Uterus (tissue), 4 donors: Measurements from ENCODE around the gene IQCF5. TPM values are rescaled to one million over a fixed set of nuclear protein-coding genes. Genes with fewer than 3 reads are reported as not detected.

ENCODE experiments used
- DNase-seq, 2 donors: peaks; one replicate each; pipeline ENCODE4 v3.0.0-alpha.2; 2019 to 2020
- H3K27ac ChIP-seq, 2 donors: fragments of 200-600 bp; sonication (generic); 1 replicate in 1 of 2; 2 replicates in 1 of 2; pipeline ENCODE4 v1.5.1; 2016 to 2018
- H3K27me3 ChIP-seq, 2 donors: fragments of 200-600 bp; sonication (generic); one replicate each; pipeline ENCODE4 v1.5.1; 2018 to 2019; ENCODE audit warnings: control low read depth in 1 of 2
- H3K36me3 ChIP-seq, 2 donors: fragments of 200-600 bp; sonication (generic); one replicate each; pipeline ENCODE4 v1.5.1; 2019; ENCODE audit warnings: control low read depth in 1 of 2
- H3K4me1 ChIP-seq, 2 donors: fragments of 200-600 bp; sonication (generic); one replicate each; pipeline ENCODE4 v1.5.1; 2018 to 2019; ENCODE audit warnings: control low read depth in 1 of 2
- H3K4me3 ChIP-seq, 2 donors: fragments of 200-600 bp; sonication (generic); 1 replicate in 1 of 2; 2 replicates in 1 of 2; pipeline ENCODE4 v1.5.1; 2018 to 2019; ENCODE audit warnings: mild to moderate bottlenecking in 1 of 2
- H3K9me3 ChIP-seq, 2 donors: fragments of 200-600 bp; sonication (generic); one replicate each; pipeline ENCODE4 v1.5.1; 2019; ENCODE audit warnings: control low read depth in 1 of 2
- POLR2A ChIP-seq, 2 donors: fragments of 450-650 bp; IDR thresholded peaks; one replicate each; pipeline ENCODE4 v1.6.1; 2016; ENCODE audit warnings: antibody characterized with exemption in 2 of 2, mild to moderate bottlenecking in 1 of 2, moderate library complexity in 1 of 2
- intact Hi-C: fragments of 100-400 bp; cut with DNase I; formaldehyde crosslinking; loops from one replicate; pipeline ENCODE4 v1.15.1; 2023; ENCODE audit warnings: low total_unique reads
- small RNA-seq: library from RNA; depleted of rRNA; stranded (forward); fragments of <200 nt; gene quantifications from one replicate; pipeline ENCODE3, GENCODE V24; 2016
- total RNA-seq, 4 donors: library from RNA; depleted of rRNA in 3 of 4; stranded (reverse); fragments of >200 nt in 3 of 4; gene quantifications; one replicate each; pipeline versions ENCODE4 v1.1.0 to v1.2.4, GENCODE V29; 2014 to 2023
- TF ChIP-seq, protein P1 (sequence below), 4 experiments: fragments of 200-600 bp in 2 of 4; fragments of 450-650 bp in 2 of 4; sonication (generic) in 2 of 4; IDR thresholded peaks; one replicate each; pipeline ENCODE4 v1.5.1; 2016 to 2019; ENCODE audit warnings: antibody characterized with exemption in 4 of 4, mild to moderate bottlenecking in 2 of 4, moderate library complexity in 1 of 4
- donor health status: DM: yes; HTN: yes; CAD: no.

IQCF5 gene
- total RNA-seq, 4 donors from 2014 or later = not detected

DNA sequence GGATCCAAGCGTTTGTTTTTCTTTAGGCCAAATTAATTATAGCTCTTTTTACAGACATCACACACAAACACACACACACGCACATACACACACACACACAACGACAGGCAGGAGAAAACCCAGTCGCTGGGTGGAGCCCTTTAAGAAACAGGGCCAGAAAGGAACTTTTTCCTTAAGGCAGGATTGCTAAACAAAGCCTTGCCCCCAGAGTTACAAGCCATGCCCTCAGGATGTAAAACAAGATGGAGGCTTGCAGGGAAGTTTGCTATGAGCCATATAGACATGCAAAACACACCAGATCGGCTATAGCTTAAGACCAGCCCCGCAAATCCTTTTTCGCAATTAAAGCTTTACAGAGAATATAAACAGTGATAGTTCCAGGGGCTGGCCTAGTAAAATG lies 30.3 kb downstream of the IQCF5 start:
- H3K27ac ChIP-seq = no peak overlapping the region
- no peaks in the 10 kb centered on the region for H3K4me1 ChIP-seq
- peaks cover 0 to 3% of the 10 kb centered on the region in 2 donors for H3K9me3 ChIP-seq
- H3K4me3 ChIP-seq = no peak overlapping the region
- no peak for TF ChIP-seq POLR2A (IDR thresholded peaks at IDR 0.05)
- TF ChIP-seq, protein P1, sequence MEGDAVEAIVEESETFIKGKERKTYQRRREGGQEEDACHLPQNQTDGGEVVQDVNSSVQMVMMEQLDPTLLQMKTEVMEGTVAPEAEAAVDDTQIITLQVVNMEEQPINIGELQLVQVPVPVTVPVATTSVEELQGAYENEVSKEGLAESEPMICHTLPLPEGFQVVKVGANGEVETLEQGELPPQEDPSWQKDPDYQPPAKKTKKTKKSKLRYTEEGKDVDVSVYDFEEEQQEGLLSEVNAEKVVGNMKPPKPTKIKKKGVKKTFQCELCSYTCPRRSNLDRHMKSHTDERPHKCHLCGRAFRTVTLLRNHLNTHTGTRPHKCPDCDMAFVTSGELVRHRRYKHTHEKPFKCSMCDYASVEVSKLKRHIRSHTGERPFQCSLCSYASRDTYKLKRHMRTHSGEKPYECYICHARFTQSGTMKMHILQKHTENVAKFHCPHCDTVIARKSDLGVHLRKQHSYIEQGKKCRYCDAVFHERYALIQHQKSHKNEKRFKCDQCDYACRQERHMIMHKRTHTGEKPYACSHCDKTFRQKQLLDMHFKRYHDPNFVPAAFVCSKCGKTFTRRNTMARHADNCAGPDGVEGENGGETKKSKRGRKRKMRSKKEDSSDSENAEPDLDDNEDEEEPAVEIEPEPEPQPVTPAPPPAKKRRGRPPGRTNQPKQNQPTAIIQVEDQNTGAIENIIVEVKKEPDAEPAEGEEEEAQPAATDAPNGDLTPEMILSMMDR (IDR thresholded peaks at IDR 0.05) = no peak
- DNase-seq = no peak
- intact Hi-C loops = no loop called here
- no peaks in the 10 kb centered on the region for H3K27me3 ChIP-seq
- H3K36me3 ChIP-seq = no peaks in the 10 kb centered on the region

DNA sequence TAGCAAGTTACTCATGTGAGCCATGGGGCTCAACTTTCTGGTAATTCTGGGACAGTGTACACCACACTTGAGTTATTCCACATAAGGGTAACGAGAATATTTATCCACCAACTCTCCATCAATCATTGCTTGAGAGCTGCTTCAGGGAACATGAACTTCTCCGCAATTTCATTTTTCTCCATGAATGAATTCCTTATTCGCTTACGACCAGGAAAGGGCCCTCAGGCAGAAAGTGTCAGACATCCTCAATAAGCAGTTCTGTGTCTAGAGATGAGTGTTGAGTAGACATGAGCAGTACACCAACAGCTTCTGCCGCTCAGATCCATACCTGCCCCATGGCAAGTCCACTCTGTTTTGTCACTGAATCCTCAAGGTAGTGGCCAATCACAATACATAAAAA lies 38.8 kb downstream of the IQCF5 start:
- DNase-seq = no peak
- Histone ChIP-seq H3K4me1 (no peaks in the 10 kb centered on the region), H3K36me3 (no peaks in the 10 kb centered on the region), H3K27ac (no peak overlapping the region), H3K9me3 (no peaks in the 10 kb centered on the region), H3K27me3 (no peaks in the 10 kb centered on the region), H3K4me3 (no peak overlapping the region)
- intact Hi-C loops = no loop called here
- TF ChIP-seq POLR2A (IDR thresholded peaks at IDR 0.05) = no peak
- TF ChIP-seq, protein P1 (IDR thresholded peaks at IDR 0.05) = no peak

DNA sequence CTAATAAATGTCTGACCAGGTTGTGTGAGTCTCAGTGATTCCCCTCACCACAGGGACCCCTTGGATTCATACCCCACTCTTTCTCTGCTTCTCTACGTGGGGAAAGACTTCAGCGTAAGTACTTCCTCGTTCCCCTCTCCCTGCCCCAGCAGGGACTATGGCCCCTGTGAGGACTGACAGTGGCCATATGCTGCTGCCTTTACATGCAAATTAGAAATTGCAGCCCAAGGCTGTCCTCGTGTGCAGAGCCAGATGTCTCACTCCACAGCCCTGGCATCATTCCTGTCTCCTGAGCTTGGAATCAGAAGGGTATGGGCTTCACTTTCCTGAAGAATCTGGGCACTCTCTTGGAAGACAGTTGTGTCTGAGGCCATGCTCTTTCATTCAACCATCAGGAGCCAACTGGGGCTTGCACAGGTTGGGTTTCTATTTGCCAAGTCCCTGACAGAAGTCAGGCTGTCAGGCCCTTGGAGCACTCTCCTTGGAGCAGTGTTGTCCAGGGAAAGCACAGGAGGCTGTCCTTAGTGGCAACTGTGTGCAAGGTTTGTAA lies 44.5 kb downstream of the IQCF5 start:
- H3K36me3 ChIP-seq = no peaks in the 10 kb centered on the region
- no peaks in the 10 kb centered on the region for H3K27me3 ChIP-seq
- H3K4me3 ChIP-seq = no peak overlapping the region
- no peak overlapping the region for H3K27ac ChIP-seq
- H3K4me1 ChIP-seq = no peaks in the 10 kb centered on the region
- H3K9me3 ChIP-seq = no peaks in the 10 kb centered on the region
- TF ChIP-seq, protein P1 (IDR thresholded peaks at IDR 0.05) = no peak
- no peak for TF ChIP-seq POLR2A (IDR thresholded peaks at IDR 0.05)
- no peak for DNase-seq
- intact Hi-C loops = no loop called here

DNA sequence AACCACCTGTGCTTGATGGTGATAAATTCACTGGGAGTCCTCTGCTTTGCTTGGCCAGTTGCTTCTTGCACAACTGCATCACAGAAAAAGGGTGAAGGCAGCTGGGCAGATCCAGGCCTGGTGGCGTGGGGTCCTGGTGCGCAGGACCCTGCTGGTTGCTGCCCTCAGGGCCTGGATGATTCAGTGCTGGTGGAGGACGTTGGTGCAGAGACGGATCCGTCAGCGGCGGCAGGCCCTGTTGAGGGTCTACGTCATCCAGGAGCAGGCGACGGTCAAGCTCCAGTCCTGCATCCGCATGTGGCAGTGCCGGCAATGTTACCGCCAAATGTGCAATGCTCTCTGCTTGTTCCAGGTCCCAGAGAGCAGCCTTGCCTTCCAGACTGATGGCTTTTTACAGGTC lies 45.1 kb downstream of the IQCF5 start:
- Histone ChIP-seq H3K36me3 (no peaks in the 10 kb centered on the region), H3K9me3 (no peaks in the 10 kb centered on the region), H3K27ac (no peak overlapping the region), H3K4me1 (no peaks in the 10 kb centered on the region), H3K27me3 (no peaks in the 10 kb centered on the region), H3K4me3 (no peak overlapping the region)
- intact Hi-C loops = no loop called here
- DNase-seq = no peak
- TF ChIP-seq POLR2A (IDR thresholded peaks at IDR 0.05) = no peak
- TF ChIP-seq, protein P1 (IDR thresholded peaks at IDR 0.05) = no peak

DNA sequence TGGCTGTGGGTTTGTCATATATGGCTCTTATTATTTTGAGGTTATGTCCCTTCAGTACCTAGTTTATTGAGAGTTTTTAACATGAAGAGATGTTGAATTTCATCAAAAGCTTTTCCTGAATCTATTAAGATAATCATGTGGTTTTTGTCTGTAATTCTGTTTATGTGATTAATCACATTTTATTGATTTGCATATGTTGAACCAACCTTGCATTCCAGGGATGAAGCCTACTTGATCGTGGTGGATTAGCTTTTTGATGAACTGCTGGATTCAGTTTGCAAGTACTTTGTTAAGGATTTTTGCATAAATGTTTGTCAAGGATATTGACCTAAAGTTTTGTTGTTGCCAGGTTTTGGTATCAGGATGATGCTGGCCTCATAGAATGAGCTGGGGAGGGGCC lies 47.1 kb downstream of the IQCF5 start:
- Histone ChIP-seq H3K27ac (no peak overlapping the region), H3K27me3 (no peaks in the 10 kb centered on the region), H3K4me3 (no peak overlapping the region), H3K4me1 (no peaks in the 10 kb centered on the region), H3K36me3 (no peaks in the 10 kb centered on the region), H3K9me3 (no peaks in the 10 kb centered on the region)
- no peak for TF ChIP-seq POLR2A (IDR thresholded peaks at IDR 0.05)
- TF ChIP-seq, protein P1 (IDR thresholded peaks at IDR 0.05) = no peak
- intact Hi-C loops = no loop called here
- no peak for DNase-seq

Small RNA genes lying within 50 kb of the gene (small RNA-seq; reads per million reads assigned to genes)
- gene RN7SL504P = not detected

Other genes starting within 250 kb of the IQCF5 start
- 10 to 100 TPM; 35.3 to 74.8 (median 48.8) TPM for gene TEX264, start 204.3 kb downstream of the IQCF5 start, total RNA-seq
- 1 to 10 TPM in 1 of 4 donors, under 1 TPM in 2, not detected in 1; 0.30 to 1.8 (median 0.48) TPM for gene GRM2, start 168.5 kb downstream of the IQCF5 start, total RNA-seq
- not detected for gene IQCF6, start 96.4 kb downstream of the IQCF5 start, total RNA-seq
- not detected for gene IQCF2, start 14.0 kb downstream of the IQCF5 start, total RNA-seq
- not detected for gene IQCF1, start 27.8 kb upstream of the IQCF5 start, total RNA-seq
- gene RRP9, start 66.3 kb upstream of the IQCF5 start, total RNA-seq = 10 to 100 TPM in 2 of 4 donors, 1 to 10 TPM in 2; 4.4 to 20.5 (median 11.6) TPM
- 10 to 100 TPM in 2 of 4 donors, 1 to 10 TPM in 2; 5.1 to 22.4 (median 11.4) TPM for gene PARP3, start 66.8 kb upstream of the IQCF5 start, total RNA-seq
- 1 to 10 TPM in 1 of 4 donors, under 1 TPM in 2, not detected in 1; 0.28 to 8.2 (median 0.34) TPM for gene GPR62, start 79.8 kb upstream of the IQCF5 start, total RNA-seq
- gene PCBP4, start 91.9 kb upstream of the IQCF5 start, total RNA-seq = 100 to 1,000 TPM in 2 of 4 donors, 10 to 100 TPM in 2; 39.7 to 261 (median 159) TPM
- 10 to 100 TPM; 15.6 to 52.4 (median 39.6) TPM for gene ABHD14B, start 98.4 kb upstream of the IQCF5 start, total RNA-seq
- 10 to 100 TPM in 2 of 4 donors, 1 to 10 TPM in 2; 1.8 to 16.6 (median 10.5) TPM for gene ABHD14A, start 99.5 kb upstream of the IQCF5 start, total RNA-seq
- 10 to 100 TPM in 2 of 4 donors, 1 to 10 TPM in 1, not detected in 1; 1.3 to 19.0 (median 12.4) TPM for gene ACY1, start 107.9 kb upstream of the IQCF5 start, total RNA-seq
- gene RPL29, start 120.3 kb upstream of the IQCF5 start, total RNA-seq = 1,000 to 10,000 TPM in 3 of 4 donors, 100 to 1,000 TPM in 1; 696 to 2,362 (median 1,238) TPM
- 10 to 100 TPM in 3 of 4 donors, 1 to 10 TPM in 1; 5.6 to 39.1 (median 12.3) TPM for gene DUSP7, start 181.0 kb upstream of the IQCF5 start, total RNA-seq